Measurements from ENCODE around the gene EDN2. TPM values are rescaled to one million over a fixed set of nuclear protein-coding genes. Genes with fewer than 3 reads are reported as not detected.
A peak's percentile ranks its signal among the peaks of the same experiment; 100 is the strongest.

The EDN2 gene
- total RNA-seq, 1 experiment from 2014 or later = not detected

DNA sequence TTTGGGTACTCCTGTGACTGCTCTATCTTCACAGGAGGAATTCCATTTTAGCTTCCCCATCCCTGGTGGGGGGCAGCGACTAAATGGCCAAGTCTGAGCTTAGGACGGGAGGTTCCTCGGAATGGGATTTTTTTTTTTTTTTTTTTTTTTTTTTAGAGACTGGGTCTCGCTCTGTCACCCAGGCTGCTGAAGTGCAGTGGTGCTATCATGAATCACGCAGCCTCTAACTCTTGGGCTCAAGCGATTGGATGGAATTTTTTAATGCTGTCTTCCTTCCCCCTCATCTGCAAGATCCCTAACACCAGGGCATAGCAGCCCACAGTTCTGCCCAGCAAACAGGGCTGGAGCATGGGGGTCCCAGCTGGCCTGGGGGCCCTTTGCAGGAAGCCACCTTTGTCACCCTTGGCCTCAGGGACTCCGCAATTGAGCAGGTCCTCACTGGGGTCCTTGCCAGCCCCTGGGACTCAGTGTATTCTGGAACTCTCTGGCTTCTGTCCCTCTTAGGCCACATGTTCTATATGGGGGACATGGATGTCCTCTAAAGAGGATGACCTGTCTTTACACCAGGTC, 13.1 kb upstream of the EDN2 start:
- H3K27ac ChIP-seq (ENCODE audit: low read depth, low read length, poor library complexity, severe bottlenecking) = no peak overlapping the region
- TF ChIP-seq EZH2 (IDR thresholded peaks at IDR 0.05; ENCODE audit: borderline replicate concordance, low read depth, low read length, poor library complexity, severe bottlenecking) = no peak
- TF ChIP-seq, protein P1, sequence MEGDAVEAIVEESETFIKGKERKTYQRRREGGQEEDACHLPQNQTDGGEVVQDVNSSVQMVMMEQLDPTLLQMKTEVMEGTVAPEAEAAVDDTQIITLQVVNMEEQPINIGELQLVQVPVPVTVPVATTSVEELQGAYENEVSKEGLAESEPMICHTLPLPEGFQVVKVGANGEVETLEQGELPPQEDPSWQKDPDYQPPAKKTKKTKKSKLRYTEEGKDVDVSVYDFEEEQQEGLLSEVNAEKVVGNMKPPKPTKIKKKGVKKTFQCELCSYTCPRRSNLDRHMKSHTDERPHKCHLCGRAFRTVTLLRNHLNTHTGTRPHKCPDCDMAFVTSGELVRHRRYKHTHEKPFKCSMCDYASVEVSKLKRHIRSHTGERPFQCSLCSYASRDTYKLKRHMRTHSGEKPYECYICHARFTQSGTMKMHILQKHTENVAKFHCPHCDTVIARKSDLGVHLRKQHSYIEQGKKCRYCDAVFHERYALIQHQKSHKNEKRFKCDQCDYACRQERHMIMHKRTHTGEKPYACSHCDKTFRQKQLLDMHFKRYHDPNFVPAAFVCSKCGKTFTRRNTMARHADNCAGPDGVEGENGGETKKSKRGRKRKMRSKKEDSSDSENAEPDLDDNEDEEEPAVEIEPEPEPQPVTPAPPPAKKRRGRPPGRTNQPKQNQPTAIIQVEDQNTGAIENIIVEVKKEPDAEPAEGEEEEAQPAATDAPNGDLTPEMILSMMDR (conservative IDR thresholded peaks at IDR 0.05; ENCODE audit: low read depth, low read length) = no peak
- H3K27me3 ChIP-seq (replicated peaks; ENCODE audit: insufficient read depth, low read depth, low read length, poor library complexity) = no peaks in the 10 kb centered on the region
- no peaks in the 10 kb centered on the region for H3K9me3 ChIP-seq (ENCODE audit: low read depth, low read length, poor library complexity, severe bottlenecking)
- H3K36me3 ChIP-seq (ENCODE audit: insufficient read depth, low read length, poor library complexity, severe bottlenecking) = no peaks in the 10 kb centered on the region
- H3K4me1 ChIP-seq (ENCODE audit: insufficient read depth, low read length, poor library complexity, severe bottlenecking) = peaks cover 10% of the 10 kb centered on the region
- POLR2A ChIA-PET (ENCODE audit: low non-redundant PET) = no interaction called here
- CTCF ChIA-PET = interaction anchor here (0.6 kb wide), 1 partner anchor 31 kb away, joined by 3 read pairs; no protein-coding TSS in a partner anchor
- DNase-seq (ENCODE audit: low spot score) = no peak
- BruUV-seq (replicated peaks) = no TSS peak
- intact Hi-C loops (cut with micrococcal nuclease; ENCODE audit: unreplicated experiment) = no loop called here
- no peak overlapping the region for H3K4me3 ChIP-seq (ENCODE audit: low read depth, low read length, poor library complexity, severe bottlenecking)

DNA sequence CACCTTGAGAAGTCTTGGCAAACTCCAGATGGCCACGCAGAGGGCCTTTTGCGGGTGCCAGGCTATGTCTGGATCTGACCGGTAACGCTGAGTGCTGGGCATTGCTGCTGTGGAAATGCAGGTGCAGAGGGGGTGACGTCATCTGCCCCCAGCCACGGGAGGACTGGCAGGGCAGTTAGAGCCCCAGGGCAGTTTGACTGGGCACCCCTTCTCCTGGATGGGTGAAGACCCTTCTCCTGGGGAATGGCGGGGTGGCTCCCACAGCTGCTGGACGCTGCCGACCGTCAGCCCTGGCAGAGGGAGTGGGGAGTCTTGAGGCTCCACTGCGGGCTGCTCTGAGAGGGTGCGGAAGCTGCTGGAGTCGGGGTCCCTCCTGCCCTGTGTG, 12.6 kb upstream of the EDN2 start:
- no TSS peak for BruUV-seq (replicated peaks)
- Histone ChIP-seq H3K27ac (ENCODE audit: low read depth, low read length, poor library complexity, severe bottlenecking) (peak overlapping the region; percentile 92), H3K4me3 (ENCODE audit: low read depth, low read length, poor library complexity, severe bottlenecking) (no peak overlapping the region), H3K9me3 (ENCODE audit: low read depth, low read length, poor library complexity, severe bottlenecking) (no peaks in the 10 kb centered on the region), H3K27me3 (replicated peaks; ENCODE audit: insufficient read depth, low read depth, low read length, poor library complexity) (no peaks in the 10 kb centered on the region), H3K4me1 (ENCODE audit: insufficient read depth, low read length, poor library complexity, severe bottlenecking) (peaks cover 10% of the 10 kb centered on the region), H3K36me3 (ENCODE audit: insufficient read depth, low read length, poor library complexity, severe bottlenecking) (no peaks in the 10 kb centered on the region)
- DNase-seq (ENCODE audit: low spot score) = no peak
- ChIA-PET POLR2A (ENCODE audit: low non-redundant PET) (no interaction called here), CTCF (no interaction called here)
- TF ChIP-seq, protein P1 (conservative IDR thresholded peaks at IDR 0.05; ENCODE audit: low read depth, low read length) = no peak
- no peak for TF ChIP-seq EZH2 (IDR thresholded peaks at IDR 0.05; ENCODE audit: borderline replicate concordance, low read depth, low read length, poor library complexity, severe bottlenecking)
- intact Hi-C loops (cut with micrococcal nuclease; ENCODE audit: unreplicated experiment) = no loop called here

DNA sequence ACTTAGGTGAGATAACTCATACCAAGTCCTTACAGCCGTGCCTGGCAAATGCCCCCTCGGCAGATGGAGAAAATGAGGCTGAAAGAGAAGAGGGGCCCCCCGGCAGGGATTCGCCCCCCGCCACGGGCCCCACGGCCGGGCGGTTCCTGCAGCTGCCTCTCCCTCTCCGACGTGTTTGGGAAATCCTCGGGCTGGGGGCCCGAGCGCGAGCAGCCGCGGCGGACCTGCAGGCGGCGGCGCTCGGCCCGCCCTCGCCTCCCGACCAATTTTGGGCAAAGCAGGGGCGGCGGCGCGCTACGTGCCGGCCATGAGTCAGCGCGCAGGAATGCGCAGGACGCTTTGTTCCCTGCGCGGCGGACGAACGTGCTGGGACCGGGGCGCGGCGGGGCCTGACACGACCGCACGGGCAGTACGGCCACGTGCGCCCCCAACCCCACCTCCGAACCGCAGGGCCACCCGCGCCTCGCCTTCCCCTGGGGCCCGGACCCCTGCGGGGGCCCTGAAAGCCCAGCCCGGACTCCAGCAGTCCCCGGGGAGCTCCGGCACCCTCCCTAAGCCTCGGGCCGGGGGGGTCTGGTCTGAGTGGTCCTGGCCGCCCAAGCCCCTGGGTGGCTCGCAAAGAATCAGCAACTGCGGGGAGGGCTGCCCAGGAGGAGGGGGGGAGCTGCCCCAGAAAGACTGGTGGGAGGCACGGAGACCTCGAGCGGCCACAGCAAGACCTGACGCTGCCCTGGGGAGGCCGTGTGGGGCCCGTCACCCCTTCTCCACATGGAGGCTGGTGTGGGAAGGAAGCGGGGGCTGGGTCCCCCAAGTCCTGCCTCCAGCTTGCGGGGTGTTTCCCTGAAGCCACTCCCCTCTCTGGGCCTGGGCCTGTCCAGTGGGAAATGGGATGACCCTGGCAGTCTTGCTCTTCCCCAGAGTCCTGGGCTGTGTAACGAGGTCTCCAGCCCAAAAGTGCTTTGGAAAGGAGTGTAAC, 11.9 kb upstream of the EDN2 start:
- no peaks in the 10 kb centered on the region for H3K36me3 ChIP-seq (ENCODE audit: insufficient read depth, low read length, poor library complexity, severe bottlenecking)
- H3K27me3 ChIP-seq (replicated peaks; ENCODE audit: insufficient read depth, low read depth, low read length, poor library complexity) = no peaks in the 10 kb centered on the region
- no peaks in the 10 kb centered on the region for H3K9me3 ChIP-seq (ENCODE audit: low read depth, low read length, poor library complexity, severe bottlenecking)
- intact Hi-C loops (cut with micrococcal nuclease; ENCODE audit: unreplicated experiment) = no loop called here
- ChIA-PET POLR2A (ENCODE audit: low non-redundant PET) (no interaction called here), CTCF (no interaction called here)
- H3K27ac ChIP-seq (ENCODE audit: low read depth, low read length, poor library complexity, severe bottlenecking) = peak overlapping the region; percentile 92
- TF ChIP-seq, protein P1 (conservative IDR thresholded peaks at IDR 0.05; ENCODE audit: low read depth, low read length) = no peak
- no peak for TF ChIP-seq EZH2 (IDR thresholded peaks at IDR 0.05; ENCODE audit: borderline replicate concordance, low read depth, low read length, poor library complexity, severe bottlenecking)
- DNase-seq (ENCODE audit: low spot score) = peak; percentile 88
- peaks cover 10% of the 10 kb centered on the region for H3K4me1 ChIP-seq (ENCODE audit: insufficient read depth, low read length, poor library complexity, severe bottlenecking)
- H3K4me3 ChIP-seq (ENCODE audit: low read depth, low read length, poor library complexity, severe bottlenecking) = peak overlapping the region; percentile 40
- BruUV-seq (replicated peaks) = no TSS peak
